Skeletal muscle tissue (tissue), 4 donors: Measurements from ENCODE around the gene VGLL1. TPM values are rescaled to one million over a fixed set of nuclear protein-coding genes. Genes with fewer than 3 reads are reported as not detected.

Experiments
- H3K27ac ChIP-seq: one replicate; pipeline ENCODE4 v1.7.0; 2013; ENCODE audit warnings: mild to moderate bottlenecking, low read depth, low read length, inconsistent platforms
- H3K27me3 ChIP-seq, 3 donors: one replicate each; pipeline ENCODE4 v1.7.0; 2013; ENCODE audit warnings: low read length in 3 of 3; ENCODE audit not compliant: control insufficient read depth in 3 of 3, insufficient read depth in 3 of 3
- H3K36me3 ChIP-seq, 3 donors: one replicate each; pipeline ENCODE4 v1.7.0; 2013; ENCODE audit warnings: low read length in 3 of 3; ENCODE audit not compliant: control insufficient read depth in 3 of 3, insufficient read depth in 3 of 3
- H3K4me1 ChIP-seq, 3 donors: one replicate each; pipeline ENCODE4 v1.7.0; 2013; ENCODE audit warnings: low read length in 3 of 3, mild to moderate bottlenecking in 3 of 3; ENCODE audit not compliant: control insufficient read depth in 3 of 3, insufficient read depth in 3 of 3
- H3K4me3 ChIP-seq, 3 donors: one replicate each; pipeline ENCODE4 v1.7.0; 2013; ENCODE audit warnings: low read length in 3 of 3
- H3K9ac ChIP-seq, 3 donors: one replicate each; pipeline ENCODE4 v1.7.0; 2013; ENCODE audit warnings: low read length in 3 of 3, mild to moderate bottlenecking in 3 of 3, moderate library complexity in 2 of 3, low read depth in 1 of 3
- H3K9me3 ChIP-seq, 3 donors: one replicate each; pipeline ENCODE4 v1.7.0; 2013; ENCODE audit warnings: low read length in 3 of 3; ENCODE audit not compliant: control insufficient read depth in 3 of 3
- total RNA-seq: library from RNA; depleted of rRNA; stranded (reverse); fragments of >200 nt; gene quantifications from one replicate; pipeline ENCODE4 v1.2.3, GENCODE V29; 2014
- donor health status: Osteomylitis.

VGLL1 gene
- total RNA-seq: not detected

DNA sequence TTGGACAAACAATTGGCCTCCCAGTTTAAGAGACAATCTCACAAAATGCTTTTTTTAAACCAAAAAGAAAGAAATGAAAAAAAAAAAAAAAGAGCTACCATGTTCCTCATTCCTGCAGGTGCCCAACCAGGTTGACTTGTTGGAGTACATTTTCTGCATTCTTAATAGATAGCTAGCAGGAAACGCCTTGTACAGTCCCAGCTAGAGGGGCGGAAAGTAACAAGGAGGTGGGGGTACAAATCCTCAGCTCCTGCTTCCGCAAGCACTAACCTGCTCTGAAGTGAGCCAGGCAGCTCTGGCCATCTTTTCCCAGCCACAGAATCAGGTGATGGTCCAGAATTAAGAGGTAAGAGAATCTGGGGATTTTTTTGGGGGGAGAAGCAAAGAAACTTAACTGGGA is at the start of gene VGLL1:
Gene VGLL1 (plus strand): TSS at position 265 of the 400 bp plus-strand sequence. CDS start 3,806 bp downstream, outside the sequence.
- no peaks in the 10 kb centered on the region for H3K27me3 ChIP-seq
- no peaks in the 10 kb centered on the region for H3K36me3 ChIP-seq
- no peak within 1 kb of the TSS for H3K9ac ChIP-seq
- no peaks in the 10 kb centered on the region for H3K4me1 ChIP-seq
- no peak within 1 kb of the TSS for H3K27ac ChIP-seq
- H3K4me3 ChIP-seq: no peak within 1 kb of the TSS
- no peaks in the 10 kb centered on the region for H3K9me3 ChIP-seq

DNA sequence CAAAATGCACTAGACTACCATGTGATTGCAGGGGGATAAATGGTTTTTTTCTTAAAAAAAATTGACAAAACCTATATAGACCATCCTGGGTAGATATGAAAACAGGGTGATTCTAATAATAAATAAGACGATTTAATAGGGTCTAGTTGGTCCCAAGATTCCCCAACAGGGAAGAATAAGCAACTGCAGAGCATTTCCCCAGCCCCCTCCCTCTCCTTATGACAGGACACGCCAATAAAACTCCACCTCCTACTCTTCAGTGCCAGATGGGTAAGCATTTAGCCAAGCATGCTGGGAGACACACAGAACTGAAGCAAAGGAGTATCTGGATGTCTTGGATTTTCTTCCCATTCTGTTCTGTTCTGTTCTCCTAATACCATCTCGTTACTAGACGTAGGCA is 44.4 kb upstream of the VGLL1 start, which contains the start of gene BRS3:
Gene BRS3 (plus strand): TSS at position 301 of the 400 bp plus-strand sequence. CDS start 168 bp downstream, outside the sequence.
- H3K36me3 ChIP-seq: no peaks in the 10 kb centered on the region
- peaks cover 0 to 22% (median 7%) of the 10 kb centered on the region in 3 donors for H3K27me3 ChIP-seq
- H3K4me3 ChIP-seq: no peak within 1 kb of the TSS
- H3K9ac ChIP-seq: no peak within 1 kb of the TSS
- H3K9me3 ChIP-seq: no peaks in the 10 kb centered on the region
- no peaks in the 10 kb centered on the region for H3K4me1 ChIP-seq
- no peak within 1 kb of the TSS for H3K27ac ChIP-seq

- Histone ChIP-seq H3K4me1 (no peaks in the 10 kb centered on the region), H3K36me3 (no peaks in the 10 kb centered on the region), H3K4me3 (no peak overlapping the region), H3K9ac (no peak overlapping the region), H3K27ac (no peak overlapping the region), H3K27me3 (peaks cover 0 to 22% (median 7%) of the 10 kb centered on the region in 3 donors), H3K9me3 (no peaks in the 10 kb centered on the region)
These were observed 43.3 kb upstream of the VGLL1 start for GRCh38 chrX:136488706-136489105.

DNA sequence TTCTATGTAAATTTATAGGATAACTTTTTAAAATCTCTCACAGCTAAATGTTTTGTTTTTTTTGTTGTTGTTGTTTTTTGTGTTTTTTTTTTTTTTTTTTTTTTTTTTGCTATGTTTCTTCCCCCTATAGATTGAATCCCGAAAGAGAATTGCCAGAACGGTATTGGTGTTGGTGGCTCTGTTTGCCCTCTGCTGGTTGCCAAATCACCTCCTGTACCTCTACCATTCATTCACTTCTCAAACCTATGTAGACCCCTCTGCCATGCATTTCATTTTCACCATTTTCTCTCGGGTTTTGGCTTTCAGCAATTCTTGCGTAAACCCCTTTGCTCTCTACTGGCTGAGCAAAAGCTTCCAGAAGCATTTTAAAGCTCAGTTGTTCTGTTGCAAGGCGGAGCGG is 40.2 kb upstream of the VGLL1 start:
- Histone ChIP-seq H3K27me3 (peaks cover 0 to 18% (median 7%) of the 10 kb centered on the region in 3 donors), H3K27ac (no peak overlapping the region), H3K36me3 (no peaks in the 10 kb centered on the region), H3K4me3 (no peak overlapping the region), H3K4me1 (peaks cover 2 to 8% (median 6%) of the 10 kb centered on the region in 3 donors), H3K9me3 (no peaks in the 10 kb centered on the region), H3K9ac (no peak overlapping the region)

DNA sequence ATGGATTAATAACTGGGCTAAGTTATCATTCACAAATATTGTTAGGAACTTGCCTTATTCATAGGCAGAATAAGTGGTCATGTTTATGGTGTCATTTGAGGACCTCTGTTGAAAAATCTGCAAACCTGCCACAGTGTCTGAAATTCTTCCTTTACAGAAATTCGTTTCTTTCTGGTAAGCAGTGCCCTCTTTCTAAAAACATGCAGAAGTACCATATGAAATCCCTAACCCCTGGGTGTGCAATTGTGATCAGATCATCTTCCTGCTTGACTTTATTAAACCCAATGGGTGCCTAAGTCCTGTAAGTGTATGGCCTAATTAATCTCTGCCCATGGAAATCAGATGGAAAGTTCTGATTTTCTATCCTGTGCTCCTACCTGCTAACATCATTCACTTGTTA is 39.0 kb upstream of the VGLL1 start:
- peaks cover 2 to 8% (median 6%) of the 10 kb centered on the region in 3 donors for H3K4me1 ChIP-seq
- no peak overlapping the region for H3K27ac ChIP-seq
- H3K36me3 ChIP-seq: no peaks in the 10 kb centered on the region
- peaks cover 0 to 18% (median 7%) of the 10 kb centered on the region in 3 donors for H3K27me3 ChIP-seq
- no peaks in the 10 kb centered on the region for H3K9me3 ChIP-seq
- H3K9ac ChIP-seq: no peak overlapping the region
- no peak overlapping the region for H3K4me3 ChIP-seq

GRCh38 chrX:136495043-136495442 is 37.0 kb upstream of the VGLL1 start:
- Histone ChIP-seq H3K4me3 (no peak overlapping the region), H3K4me1 (peaks cover 6 to 13% (median 13%) of the 10 kb centered on the region in 3 donors), H3K27me3 (peaks cover 0 to 13% (median 3%) of the 10 kb centered on the region in 3 donors), H3K9me3 (no peaks in the 10 kb centered on the region), H3K36me3 (no peaks in the 10 kb centered on the region), H3K9ac (peak overlapping the region in 1 of 3 donors; percentile 40), H3K27ac (peak overlapping the region; percentile 87)

DNA sequence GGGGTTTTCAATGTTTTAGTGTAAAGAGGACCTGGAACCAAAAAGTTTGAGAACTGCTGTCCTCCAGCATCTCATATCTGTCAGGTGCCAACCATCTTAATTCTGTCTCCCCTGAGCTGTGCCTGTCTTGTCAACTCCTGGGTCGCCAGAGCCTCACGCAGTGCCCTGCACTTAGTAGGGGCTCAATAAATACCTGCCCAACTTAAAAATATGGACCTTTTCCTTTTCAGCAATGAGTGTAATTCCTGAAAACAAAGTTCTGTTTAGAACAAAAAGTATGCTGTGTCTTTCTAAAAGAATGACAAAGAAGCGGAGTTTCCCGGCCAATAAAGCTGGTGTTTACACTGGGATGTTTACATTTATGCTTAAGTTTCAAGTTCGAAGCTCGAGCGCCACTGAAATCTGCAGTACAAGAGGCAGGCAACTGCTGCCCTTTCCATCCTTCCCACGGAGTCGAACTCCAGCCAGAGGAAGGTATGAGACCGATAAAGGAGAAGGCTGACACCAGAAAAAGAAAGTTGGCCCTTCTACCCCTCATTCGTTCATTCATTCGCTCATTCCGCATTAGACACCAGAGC is 35.7 kb upstream of the VGLL1 start:
- Histone ChIP-seq H3K36me3 (peaks cover 0 to 3% (median 0%) of the 10 kb centered on the region in 3 donors), H3K4me3 (peak overlapping the region; percentile 72 to 91 (median 82)), H3K9me3 (no peaks in the 10 kb centered on the region), H3K27ac (peak overlapping the region; percentile 87), H3K4me1 (peaks cover 6 to 13% (median 13%) of the 10 kb centered on the region in 3 donors), H3K9ac (peak overlapping the region; percentile 76 to 88 (median 85)), H3K27me3 (peaks cover 0 to 3% (median 3%) of the 10 kb centered on the region in 3 donors)

DNA sequence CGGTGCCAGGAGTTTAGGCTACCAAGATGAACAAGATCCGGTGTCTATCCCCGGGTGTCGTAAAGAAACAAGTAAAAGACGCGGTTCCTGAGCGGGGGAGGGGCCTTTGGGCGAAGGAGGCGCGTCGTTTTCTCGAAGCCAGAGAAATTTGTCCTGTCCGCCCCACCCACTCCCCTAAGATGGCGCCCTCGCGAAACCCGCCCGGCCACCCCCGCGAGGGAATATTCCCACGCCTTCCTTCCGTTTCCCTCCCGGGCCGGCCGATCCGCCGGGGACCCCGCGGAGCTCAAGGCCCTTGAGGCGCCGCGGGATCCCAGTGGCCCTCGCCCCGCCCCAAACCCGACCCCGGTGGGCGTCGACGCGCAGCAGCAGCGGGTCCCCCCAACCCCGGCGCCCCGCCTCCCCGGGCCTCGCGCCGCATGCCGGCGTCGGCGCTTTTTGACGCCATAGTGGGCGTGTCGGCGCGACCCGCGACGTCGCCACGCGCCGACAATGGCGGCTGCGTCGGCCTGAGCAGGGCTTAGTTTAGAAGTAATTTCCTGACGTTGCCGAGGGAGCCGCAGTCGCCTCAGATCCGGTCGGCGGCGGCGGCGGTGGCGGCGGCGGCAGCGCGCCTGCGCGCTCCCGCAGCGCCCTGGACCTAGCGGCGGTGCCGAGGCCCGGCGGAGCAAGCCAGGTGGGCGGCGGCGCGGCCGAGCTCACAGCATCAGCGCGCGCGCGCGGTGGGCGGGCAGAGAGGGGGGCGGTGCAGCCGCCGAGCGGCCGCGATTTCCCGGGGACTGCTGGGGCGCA is 35.1 kb upstream of the VGLL1 start:
- H3K9me3 ChIP-seq: no peaks in the 10 kb centered on the region
- peak overlapping the region; percentile 84 to 91 (median 90) for H3K4me3 ChIP-seq
- H3K9ac ChIP-seq: peak overlapping the region; percentile 76 to 88 (median 85)
- H3K27ac ChIP-seq: peak overlapping the region; percentile 87
- peaks cover 0 to 2% (median 0%) of the 10 kb centered on the region in 3 donors for H3K27me3 ChIP-seq
- peaks cover 6 to 13% (median 13%) of the 10 kb centered on the region in 3 donors for H3K4me1 ChIP-seq
- peaks cover 0 to 8% (median 2%) of the 10 kb centered on the region in 3 donors for H3K36me3 ChIP-seq

GRCh38 chrX:136497556-136498052 is 34.4 kb upstream of the VGLL1 start, which contains the start of gene HTATSF1:
HTATSF1 (plus strand) TSS chrX:136497592; CDS start chrX:136497685, 93 bp downstream.
- H3K27me3 ChIP-seq: no peaks in the 10 kb centered on the region
- H3K9ac ChIP-seq: peak within 1 kb of the TSS; percentile 76 to 88 (median 86)
- H3K36me3 ChIP-seq: peaks cover under 1 to 11% (median 2%) of the 10 kb centered on the region in 3 donors
- peak within 1 kb of the TSS; percentile 87 for H3K27ac ChIP-seq
- H3K4me3 ChIP-seq: peak within 1 kb of the TSS; percentile 84 to 91 (median 90)
- no peaks in the 10 kb centered on the region for H3K9me3 ChIP-seq
- H3K4me1 ChIP-seq: peaks cover 6 to 13% (median 13%) of the 10 kb centered on the region in 3 donors
